Memory B cell (primary cell): ENCODE results near the gene ACR.

ENCODE experiments used
- ATAC-seq: fragments of 150-1000 bp; cut with Tn5 transposase; 2 replicates; pipeline ENCODE4 v1.10.0; 2021; ENCODE audit warnings: low read depth, mild to moderate bottlenecking, moderate library complexity
- DNase-seq, 2 donors: peaks; one replicate each; pipeline ENCODE4 v3.0.0; 2022; ENCODE audit warnings: low spot score in 2 of 2
- H3K27ac Mint-ChIP-seq: one replicate; pipeline ENCODE4 v1.8.0; 2022; ENCODE audit warnings: mild to moderate bottlenecking, moderate library complexity, mixed read lengths
- H3K27me3 Mint-ChIP-seq: one replicate; pipeline ENCODE4 v1.8.0; 2022; ENCODE audit warnings: mixed read lengths
- H3K36me3 Mint-ChIP-seq: one replicate; pipeline ENCODE4 v1.8.0; 2022; ENCODE audit warnings: mild to moderate bottlenecking, mixed read lengths
- H3K4me1 Mint-ChIP-seq: one replicate; pipeline ENCODE4 v1.8.0; 2022; ENCODE audit warnings: mixed read lengths
- H3K4me3 Mint-ChIP-seq: one replicate; pipeline ENCODE4 v1.8.0; 2022; ENCODE audit warnings: mild to moderate bottlenecking, moderate library complexity, mixed read lengths
- H3K9me3 Mint-ChIP-seq: one replicate; pipeline ENCODE4 v1.8.0; 2022; ENCODE audit warnings: mixed read lengths

The ACR gene

DNA sequence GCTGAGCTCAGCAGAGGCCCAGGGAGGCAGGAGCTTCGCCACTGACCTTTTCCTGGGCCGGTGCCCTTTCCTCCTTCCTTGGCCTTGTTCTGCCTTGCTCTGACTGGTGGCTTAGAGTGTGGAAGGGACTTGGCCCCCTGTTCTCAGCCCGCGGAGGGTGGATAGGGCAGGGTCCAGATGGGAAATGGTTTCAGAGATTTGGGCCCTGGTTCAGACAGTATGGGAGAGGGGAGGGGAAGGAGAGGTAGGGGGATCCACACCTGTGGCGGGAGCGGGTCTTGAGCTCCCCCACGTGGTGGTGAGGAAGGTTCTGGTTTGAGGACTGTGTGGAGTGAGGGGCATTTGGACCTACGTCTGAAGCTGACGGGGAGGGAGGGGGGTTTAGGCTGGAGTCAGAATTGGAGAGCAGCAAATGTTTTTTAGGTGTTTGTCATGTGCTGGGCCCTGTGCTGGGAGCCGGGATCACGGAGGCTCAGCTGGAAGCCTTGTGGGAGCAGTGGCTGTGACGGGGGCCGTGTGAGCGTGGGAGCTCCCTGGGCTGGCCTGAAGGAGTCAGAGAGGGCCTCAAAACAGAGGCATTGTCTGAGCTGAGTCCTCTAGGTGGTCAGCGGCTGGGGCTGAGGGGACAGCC, 38.1 kb upstream of the ACR start:
- Mint-ChIP-seq H3K27ac (no peak overlapping the region), H3K9me3 (no peaks in the 10 kb centered on the region), H3K27me3 (peaks cover 27% of the 10 kb centered on the region), H3K4me1 (no peaks in the 10 kb centered on the region), H3K4me3 (no peak overlapping the region), H3K36me3 (no peaks in the 10 kb centered on the region)
- DNase-seq (no peak), ATAC-seq (no peak)

- Mint-ChIP-seq H3K27ac (no peak overlapping the region), H3K9me3 (no peaks in the 10 kb centered on the region), H3K4me3 (no peak overlapping the region), H3K27me3 (peaks cover 26% of the 10 kb centered on the region), H3K36me3 (no peaks in the 10 kb centered on the region), H3K4me1 (no peaks in the 10 kb centered on the region)
- ATAC-seq = no peak
- no peak for DNase-seq
Measured at GRCh38 chr22:50700387-50701075, 37.5 kb upstream of the ACR start.

- no peak for ATAC-seq
Measured at GRCh38 chr22:50701076-50701419, 37.0 kb upstream of the ACR start.

GRCh38 chr22:50701428-50702154, 36.4 kb upstream of the ACR start:
- Mint-ChIP-seq H3K36me3 (no peaks in the 10 kb centered on the region), H3K27me3 (peaks cover 32% of the 10 kb centered on the region), H3K4me3 (no peak overlapping the region), H3K4me1 (no peaks in the 10 kb centered on the region), H3K27ac (no peak overlapping the region), H3K9me3 (no peaks in the 10 kb centered on the region)
- DNase-seq = no peak
- ATAC-seq = no peak

More at GRCh38 chr22:50701076-50701419, 37.0 kb upstream of the ACR start:
- no peak for DNase-seq
- Mint-ChIP-seq H3K27me3 (peaks cover 28% of the 10 kb centered on the region), H3K9me3 (no peaks in the 10 kb centered on the region), H3K4me3 (no peak overlapping the region), H3K4me1 (no peaks in the 10 kb centered on the region), H3K27ac (no peak overlapping the region), H3K36me3 (no peaks in the 10 kb centered on the region)

DNA sequence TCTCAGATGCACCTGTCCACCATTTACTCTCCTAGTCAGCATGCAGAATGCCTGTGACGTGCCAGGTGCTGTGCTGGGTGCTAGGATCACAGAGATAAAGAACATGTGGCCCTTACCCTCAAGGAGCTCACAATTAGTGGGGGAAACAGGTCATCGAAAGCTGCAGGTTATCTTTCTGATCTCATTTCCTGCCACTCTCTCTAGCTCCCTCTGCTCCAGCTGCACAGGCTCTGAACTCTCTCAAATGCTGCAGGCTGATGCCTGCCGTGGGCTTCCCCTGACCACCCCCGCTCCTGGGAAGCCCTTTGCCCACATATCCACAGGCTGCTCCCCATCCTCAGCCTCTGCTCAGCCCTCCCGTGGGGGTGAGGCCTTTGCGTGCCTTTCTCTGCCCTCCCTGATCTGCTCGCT, 35.7 kb upstream of the ACR start:
- ATAC-seq (no peak), DNase-seq (no peak)
- H3K36me3 Mint-ChIP-seq = no peaks in the 10 kb centered on the region
- no peaks in the 10 kb centered on the region for H3K9me3 Mint-ChIP-seq
- peaks cover 29% of the 10 kb centered on the region for H3K27me3 Mint-ChIP-seq
- no peaks in the 10 kb centered on the region for H3K4me1 Mint-ChIP-seq
- no peak overlapping the region for H3K4me3 Mint-ChIP-seq
- no peak overlapping the region for H3K27ac Mint-ChIP-seq

- DNase-seq (no peak), ATAC-seq (no peak)
- H3K9me3 Mint-ChIP-seq = no peaks in the 10 kb centered on the region
- H3K4me3 Mint-ChIP-seq = no peak overlapping the region
- peaks cover 29% of the 10 kb centered on the region for H3K27me3 Mint-ChIP-seq
- no peaks in the 10 kb centered on the region for H3K4me1 Mint-ChIP-seq
- H3K36me3 Mint-ChIP-seq = no peaks in the 10 kb centered on the region
- H3K27ac Mint-ChIP-seq = no peak overlapping the region
Measured at GRCh38 chr22:50702821-50703725, 34.9 kb upstream of the ACR start.

DNA sequence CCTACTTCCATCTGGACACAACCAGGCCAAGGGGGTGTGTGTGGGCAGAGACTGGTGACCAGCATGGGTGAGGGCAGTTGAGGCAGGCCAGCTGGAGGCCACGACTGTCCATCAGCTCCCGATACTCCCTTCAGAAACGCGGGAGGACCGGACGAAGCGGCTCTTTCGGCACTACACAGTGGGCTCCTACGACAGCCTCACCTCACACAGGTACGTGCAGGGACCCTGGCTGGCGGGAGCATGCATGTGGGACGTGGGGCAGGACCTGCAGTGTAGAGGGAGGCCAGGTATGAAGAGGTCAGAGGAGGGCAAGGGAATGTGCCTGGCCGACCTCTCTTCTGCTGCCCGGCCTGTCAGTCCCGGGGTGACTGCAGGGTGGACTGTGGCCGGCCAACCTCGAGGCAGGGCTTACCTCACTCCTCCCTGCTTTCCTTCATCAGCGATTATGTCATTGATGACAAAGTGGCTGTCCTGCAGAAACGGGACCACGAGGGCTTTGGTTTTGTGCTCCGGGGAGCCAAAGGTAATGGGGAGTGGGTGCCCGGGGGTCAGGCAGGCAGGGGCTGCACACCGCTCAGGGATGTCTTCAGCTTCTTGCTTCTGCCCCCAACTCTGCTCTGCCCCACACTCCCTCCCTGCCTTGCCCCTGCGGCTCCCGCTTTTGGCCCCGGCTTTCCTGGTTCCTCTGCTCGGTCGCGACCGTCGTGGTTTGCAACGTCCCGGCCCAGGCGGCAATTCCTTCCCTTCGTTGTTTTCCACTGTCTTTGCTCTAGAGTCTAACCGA, 34.1 kb upstream of the ACR start:
- H3K27me3 Mint-ChIP-seq = peaks cover 30% of the 10 kb centered on the region
- no peak overlapping the region for H3K4me3 Mint-ChIP-seq
- no peaks in the 10 kb centered on the region for H3K36me3 Mint-ChIP-seq
- ATAC-seq (no peak), DNase-seq (no peak)
- no peaks in the 10 kb centered on the region for H3K9me3 Mint-ChIP-seq
- H3K27ac Mint-ChIP-seq = no peak overlapping the region
- no peaks in the 10 kb centered on the region for H3K4me1 Mint-ChIP-seq

DNA sequence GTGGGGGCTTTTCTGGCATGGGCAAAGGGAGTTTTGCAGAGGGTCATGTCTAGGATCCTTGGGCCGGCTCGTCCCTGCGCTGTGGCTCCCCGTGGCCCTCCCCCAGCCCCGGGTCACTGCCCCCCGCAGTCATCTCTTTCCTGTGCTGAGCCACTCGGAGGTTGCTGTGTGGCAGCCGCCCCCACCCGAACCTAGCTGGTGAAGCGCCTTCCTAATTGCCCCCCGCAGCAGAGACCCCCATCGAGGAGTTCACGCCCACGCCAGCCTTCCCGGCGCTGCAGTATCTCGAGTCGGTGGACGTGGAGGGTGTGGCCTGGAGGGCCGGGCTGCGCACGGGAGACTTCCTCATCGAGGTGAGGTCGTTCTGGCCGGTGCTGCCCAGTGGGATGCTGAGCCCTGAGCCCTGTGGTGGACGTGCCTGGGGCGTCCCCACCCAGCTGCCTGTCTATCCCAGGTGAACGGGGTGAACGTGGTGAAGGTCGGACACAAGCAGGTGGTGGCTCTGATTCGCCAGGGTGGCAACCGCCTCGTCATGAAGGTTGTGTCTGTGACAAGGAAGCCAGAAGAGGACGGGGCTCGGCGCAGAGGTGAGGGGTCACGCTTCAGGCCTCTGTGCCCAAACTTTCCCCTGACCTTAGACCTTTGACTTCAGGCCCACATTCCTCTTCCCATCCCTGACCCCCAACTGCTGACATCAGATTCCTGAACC, 33.3 kb upstream of the ACR start:
- Mint-ChIP-seq H3K4me3 (no peak overlapping the region), H3K9me3 (no peaks in the 10 kb centered on the region), H3K27me3 (peaks cover 28% of the 10 kb centered on the region), H3K27ac (no peak overlapping the region), H3K36me3 (no peaks in the 10 kb centered on the region), H3K4me1 (no peaks in the 10 kb centered on the region)
- DNase-seq = no peak
- ATAC-seq = no peak

GRCh38 chr22:50705219-50705691, 32.7 kb upstream of the ACR start:
- H3K9me3 Mint-ChIP-seq = no peaks in the 10 kb centered on the region
- DNase-seq (no peak), ATAC-seq (no peak)
- H3K27me3 Mint-ChIP-seq = peaks cover 26% of the 10 kb centered on the region
- no peak overlapping the region for H3K27ac Mint-ChIP-seq
- no peak overlapping the region for H3K4me3 Mint-ChIP-seq
- H3K4me1 Mint-ChIP-seq = no peaks in the 10 kb centered on the region
- no peaks in the 10 kb centered on the region for H3K36me3 Mint-ChIP-seq

GRCh38 chr22:50705851-50706351, 32.1 kb upstream of the ACR start:
- H3K9me3 Mint-ChIP-seq = no peaks in the 10 kb centered on the region
- no peaks in the 10 kb centered on the region for H3K36me3 Mint-ChIP-seq
- peaks cover 25% of the 10 kb centered on the region for H3K27me3 Mint-ChIP-seq
- no peak overlapping the region for H3K27ac Mint-ChIP-seq
- H3K4me1 Mint-ChIP-seq = no peaks in the 10 kb centered on the region
- DNase-seq (no peak), ATAC-seq (no peak)
- no peak overlapping the region for H3K4me3 Mint-ChIP-seq

DNA sequence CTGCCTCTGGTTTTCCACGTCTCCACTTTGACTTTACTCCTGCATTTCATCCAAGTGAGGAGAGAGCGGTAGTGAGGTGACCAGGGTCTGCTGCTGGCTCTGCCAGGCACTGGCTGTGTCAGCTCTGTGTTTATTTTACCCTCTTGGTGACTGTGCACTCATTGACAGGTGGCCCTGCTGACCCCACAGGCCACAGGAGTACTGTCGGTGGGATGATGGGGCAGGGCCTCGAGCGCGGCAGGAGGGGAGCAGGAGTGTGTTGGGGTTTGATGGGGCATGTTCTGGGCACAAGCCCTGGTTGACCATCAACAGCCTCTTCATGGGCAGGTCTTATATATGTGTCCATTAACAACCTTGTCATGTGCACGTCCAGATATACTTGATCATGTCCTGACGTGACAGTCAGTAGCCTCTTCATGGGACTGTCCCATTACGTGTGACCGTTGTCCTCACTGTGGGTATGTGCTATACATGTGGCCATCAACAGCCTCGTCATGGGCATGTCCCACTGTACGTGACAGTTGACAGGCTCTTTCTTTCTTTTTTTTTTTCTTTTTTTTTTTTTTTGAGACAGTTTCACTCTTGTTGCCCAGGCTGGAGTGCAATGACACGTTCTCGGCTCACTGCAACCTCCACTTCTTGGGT, 31.4 kb upstream of the ACR start:
- no peaks in the 10 kb centered on the region for H3K4me1 Mint-ChIP-seq

GRCh38 chr22:50708474-50708873, 29.5 kb upstream of the ACR start:
- H3K4me3 Mint-ChIP-seq = no peak overlapping the region
- H3K36me3 Mint-ChIP-seq = no peaks in the 10 kb centered on the region
- H3K27ac Mint-ChIP-seq = no peak overlapping the region
- peaks cover 17% of the 10 kb centered on the region for H3K27me3 Mint-ChIP-seq
- no peaks in the 10 kb centered on the region for H3K4me1 Mint-ChIP-seq
- DNase-seq (no peak), ATAC-seq (no peak)
- H3K9me3 Mint-ChIP-seq = no peaks in the 10 kb centered on the region

More for the DNA sequence above, 31.4 kb upstream of the ACR start:
- Mint-ChIP-seq H3K36me3 (no peaks in the 10 kb centered on the region), H3K4me3 (no peak overlapping the region), H3K27ac (no peak overlapping the region), H3K9me3 (no peaks in the 10 kb centered on the region), H3K27me3 (peaks cover 27% of the 10 kb centered on the region)
- no peak for DNase-seq
- ATAC-seq = no peak
